Left colon (tissue), 2 donors: ENCODE data around the gene CRIM1. TPM values are rescaled to one million over a fixed set of nuclear protein-coding genes. Genes with fewer than 3 reads are reported as not detected.

Source experiments
- ATAC-seq: fragments of 200-7000 bp; cut with Tn5 transposase; one replicate; pipeline ENCODE4 v1.9.1; 2020; ENCODE audit warnings: mild to moderate bottlenecking, moderate library complexity
- DNase-seq, 2 donors: peaks; one replicate each; pipeline ENCODE4 v3.0.0-alpha.2; 2020
- intact Hi-C, 2 donors: fragments of 100-400 bp; cut with DNase I in 1 of 2; cut with micrococcal nuclease in 1 of 2; formaldehyde crosslinking; loops; one replicate each; pipeline versions ENCODE4 v1.11.2 to v1.14.0; 2022; cut with DNase I, micrococcal nuclease
- total RNA-seq, 2 donors: library from RNA; stranded (reverse); fragmentation: NEBNext Ultra II Directional; extraction: Animal tissue kit (Norgen Biotek cat#: 25700); gene quantifications; one replicate each; pipeline ENCODE4 v1.2.1, GENCODE V29; 2021
- donor health status: DM: no; HTN: no; CAD: no.
- donor health status: DM: yes; HTN: yes; CAD: no.

Gene CRIM1
- total RNA-seq, 2 donors from 2014 or later = 67.7 to 105 TPM

DNA sequence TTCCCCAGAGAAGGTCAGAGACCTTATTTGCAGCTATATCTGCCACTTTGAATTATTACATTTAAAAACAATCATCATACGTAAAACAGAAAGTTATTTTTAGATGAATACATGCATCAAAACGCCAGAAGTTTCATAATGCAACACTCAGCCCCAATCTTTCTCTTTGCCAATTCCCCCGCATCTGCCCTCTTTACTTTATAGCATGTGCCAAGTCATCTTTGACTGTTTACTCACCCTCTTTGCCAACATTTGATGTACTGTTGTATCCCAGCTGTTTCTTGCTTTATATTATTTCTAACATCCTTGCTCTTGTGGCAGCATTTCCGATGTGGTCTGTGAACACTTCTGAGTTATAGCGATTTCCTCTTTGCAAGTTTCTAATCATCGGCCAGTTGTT lies 86.2 kb downstream of the CRIM1 start:
- ATAC-seq (peak; percentile 53), DNase-seq (no peak)
- intact Hi-C loops = no loop called here

DNA sequence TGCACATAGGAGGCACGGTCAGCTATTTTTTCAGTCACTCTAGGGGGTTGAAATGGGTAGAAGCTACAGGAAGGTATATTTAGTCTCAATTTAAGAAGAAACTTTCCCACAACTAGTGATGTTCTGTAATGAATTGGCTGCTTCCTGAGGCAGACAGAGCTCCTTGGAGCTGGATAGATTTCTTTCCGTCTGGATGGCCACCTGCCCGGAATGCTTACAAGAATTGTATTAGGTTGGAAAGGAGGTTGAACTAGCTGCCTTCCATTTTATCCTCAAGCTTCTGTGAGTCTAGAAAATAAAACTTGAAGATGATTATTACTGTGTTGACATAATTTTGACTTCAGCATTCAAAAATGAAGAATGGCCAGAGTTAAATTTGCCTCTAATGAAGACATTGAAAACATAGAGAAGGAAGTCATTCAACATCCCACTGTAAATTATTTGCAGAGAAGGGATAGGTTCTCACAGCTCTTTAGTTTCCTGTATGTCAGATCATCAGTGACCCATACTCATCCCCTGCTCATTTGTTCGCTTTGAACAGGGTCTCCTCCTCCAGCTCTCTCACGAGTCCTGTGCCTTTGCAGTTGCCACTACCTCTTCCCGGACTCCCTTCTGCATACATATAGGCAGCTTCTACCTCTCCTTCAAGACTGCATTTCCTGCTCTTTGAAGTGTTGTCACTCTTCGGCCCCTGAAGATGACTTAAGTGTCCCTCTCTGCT lies 88.8 kb downstream of the CRIM1 start:
- DNase-seq = no peak
- intact Hi-C loops = no loop called here
- no peak for ATAC-seq

- ATAC-seq (no peak), DNase-seq (no peak)
- intact Hi-C loops = no loop called here
These were observed 89.7 kb downstream of the CRIM1 start for GRCh38 chr2:36445185-36445866.

- DNase-seq = no peak
- peak; percentile 85 for ATAC-seq
- intact Hi-C loops = no loop called here
These were observed 90.7 kb downstream of the CRIM1 start for GRCh38 chr2:36446294-36446693.

- DNase-seq (no peak), ATAC-seq (no peak)
- intact Hi-C loops = no loop called here
These were observed 93.6 kb downstream of the CRIM1 start for GRCh38 chr2:36449213-36449612.

GRCh38 chr2:36449943-36450392 lies 94.4 kb downstream of the CRIM1 start:
- intact Hi-C loops = no loop called here
- ATAC-seq (no peak), DNase-seq (no peak)

- intact Hi-C loops = no loop called here
- DNase-seq = no peak
- no peak for ATAC-seq
These were observed 95.1 kb downstream of the CRIM1 start for GRCh38 chr2:36450466-36451196.

DNA sequence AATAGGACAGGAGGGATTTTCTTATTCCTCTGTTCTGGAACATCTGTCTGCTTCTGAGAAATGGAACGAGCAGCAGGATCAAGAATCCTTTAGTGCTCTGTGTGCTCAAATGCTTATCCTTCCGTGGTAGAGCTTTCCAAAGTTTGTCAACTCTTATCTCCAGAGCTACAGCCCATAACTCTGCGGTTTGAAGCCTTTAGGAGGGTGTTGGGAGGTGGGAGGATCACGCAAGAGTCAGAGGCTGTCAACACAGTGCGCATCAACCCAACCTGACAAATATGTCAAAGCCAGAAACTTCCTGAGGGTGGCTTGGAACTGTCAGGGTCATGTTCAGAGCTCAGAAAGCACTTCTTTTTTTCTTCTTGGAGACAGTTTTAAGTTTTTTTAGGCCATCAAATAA lies 95.9 kb downstream of the CRIM1 start:
- intact Hi-C loops = no loop called here
- no peak for ATAC-seq
- DNase-seq = no peak

DNA sequence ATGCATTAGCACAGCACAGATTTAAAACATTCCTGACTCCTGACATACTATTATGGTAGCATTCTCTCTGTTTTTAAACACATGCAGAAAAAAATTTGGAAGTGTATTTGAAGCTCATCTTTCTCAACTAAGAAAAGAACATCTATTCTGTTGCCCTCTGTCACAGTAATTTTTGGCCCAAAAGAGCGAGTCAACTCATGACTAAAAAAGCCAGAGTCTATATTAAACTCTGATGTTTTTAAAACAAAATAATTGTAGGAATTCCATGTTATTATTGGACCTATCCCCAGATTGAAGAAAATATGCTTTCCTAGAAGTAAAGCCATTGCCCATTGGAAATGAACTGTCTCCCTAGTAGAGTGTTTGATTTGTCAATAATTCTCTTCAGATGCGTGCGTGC lies 96.7 kb downstream of the CRIM1 start:
- ATAC-seq = no peak
- intact Hi-C loops = no loop called here
- no peak for DNase-seq

GRCh38 chr2:36453652-36454051 lies 98.1 kb downstream of the CRIM1 start:
- intact Hi-C loops = no loop called here
- ATAC-seq (no peak), DNase-seq (no peak)

DNA sequence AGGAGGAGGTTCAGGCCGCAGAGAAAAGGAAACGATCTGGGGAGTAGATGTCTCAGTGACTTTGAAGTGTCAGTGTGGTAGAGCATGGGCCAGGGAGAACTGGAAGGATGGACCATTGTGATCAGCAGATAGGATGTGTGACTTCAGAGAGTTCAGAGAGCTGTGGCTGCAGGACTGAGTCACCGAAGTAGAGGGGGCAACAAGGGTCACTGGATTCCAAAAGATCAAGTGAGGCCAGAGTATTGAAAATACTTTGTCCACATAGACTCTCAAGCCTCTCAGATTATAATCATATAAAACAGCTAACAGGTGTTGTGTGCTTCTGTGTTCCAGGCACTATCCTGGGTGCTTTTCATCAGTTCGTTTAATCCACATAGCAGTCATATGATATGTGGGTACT lies 99.4 kb downstream of the CRIM1 start:
- no peak for DNase-seq
- no peak for ATAC-seq
- intact Hi-C loops = no loop called here

- no peak for DNase-seq
- intact Hi-C loops = no loop called here
These were observed 100.2 kb downstream of the CRIM1 start for GRCh38 chr2:36455788-36456187.

DNA sequence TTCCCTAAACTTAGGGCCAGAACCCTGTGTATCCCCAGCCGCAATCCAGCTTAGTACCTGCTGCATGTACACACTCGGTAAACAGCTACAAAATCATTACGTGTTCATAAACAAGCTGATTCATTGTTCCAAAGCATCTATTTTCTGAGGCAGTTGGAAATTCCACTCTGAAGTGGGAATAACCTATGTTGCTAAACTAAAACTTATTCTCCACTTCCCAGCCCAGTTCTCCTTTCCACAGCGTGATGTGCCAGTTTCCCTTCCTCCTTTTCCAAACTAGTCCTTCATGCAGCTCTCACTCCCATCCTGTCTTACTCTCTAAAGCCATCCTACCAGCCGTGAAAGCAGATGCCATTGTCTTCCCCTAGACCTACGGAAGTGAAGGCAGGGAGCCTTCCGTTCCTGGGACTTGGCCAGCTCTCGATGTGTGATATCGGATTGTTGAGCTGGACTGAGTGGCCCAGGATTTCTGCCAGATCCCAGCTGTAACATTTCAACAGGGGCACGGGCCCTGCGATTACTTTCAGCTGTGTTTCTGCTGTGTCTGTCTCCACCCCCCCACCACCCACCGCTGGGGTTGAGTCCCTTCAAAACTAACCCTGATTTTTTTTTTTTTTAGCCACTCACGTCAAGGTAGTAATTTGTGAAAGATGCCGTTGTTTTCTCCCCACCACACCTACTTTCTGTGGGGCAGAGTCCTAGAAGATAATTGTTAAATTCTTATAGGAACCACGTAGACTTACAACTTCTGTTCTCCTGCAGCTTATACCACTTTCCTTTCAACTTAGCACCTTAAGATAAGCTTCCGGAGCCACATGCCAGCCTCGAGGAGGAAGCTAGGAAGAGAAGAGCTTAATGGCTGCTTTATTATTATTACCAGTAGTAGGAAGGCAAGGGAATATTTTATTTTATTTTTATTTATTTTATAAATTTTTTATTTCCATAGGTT lies 100.9 kb downstream of the CRIM1 start:
- intact Hi-C loops = no loop called here
- ATAC-seq (peak; percentile 48), DNase-seq (peak; percentile 60 to 65)

More at GRCh38 chr2:36455788-36456187, 100.2 kb downstream of the CRIM1 start:
- ATAC-seq = no peak

DNA sequence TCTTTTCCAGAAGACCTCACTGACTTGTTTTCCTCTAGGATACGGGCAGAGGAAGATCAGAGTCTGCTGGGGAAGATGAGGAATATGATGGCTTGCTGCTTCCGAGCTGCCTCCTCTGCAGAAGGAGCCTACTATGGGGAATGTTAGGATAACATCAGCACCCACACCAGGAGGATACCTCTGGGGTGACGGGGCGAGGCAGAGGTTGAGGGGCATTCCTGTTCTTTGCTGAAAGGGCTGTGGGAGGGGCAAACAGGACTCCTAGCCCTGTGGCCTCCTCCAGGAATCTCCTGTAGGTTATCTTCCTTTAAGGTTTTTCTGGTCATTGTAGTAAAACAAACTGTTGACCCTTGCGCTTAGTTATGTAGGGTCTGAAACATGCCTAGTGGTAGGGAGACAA lies 102.5 kb downstream of the CRIM1 start:
- intact Hi-C loops = no loop called here
- ATAC-seq = no peak
- no peak for DNase-seq

DNA sequence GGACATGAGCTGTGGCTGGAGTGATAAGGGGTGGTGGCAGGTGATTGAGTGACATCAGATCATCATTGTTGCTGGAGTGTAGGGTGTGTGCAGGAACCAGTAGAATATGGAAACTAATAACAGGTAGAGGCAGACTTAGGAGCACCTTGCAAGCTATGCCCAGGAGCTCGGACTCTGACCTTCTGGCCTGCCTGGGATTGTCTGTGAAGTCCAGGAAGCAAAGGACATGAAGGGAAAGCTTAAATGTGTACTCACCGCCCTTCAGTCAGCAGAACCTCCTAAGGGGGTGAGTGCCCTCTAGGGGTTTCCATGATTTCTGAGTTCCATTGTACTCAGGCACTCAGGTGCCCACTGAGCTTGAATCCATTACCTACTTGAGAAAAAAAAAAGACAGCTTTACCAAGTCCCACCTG lies 104.2 kb downstream of the CRIM1 start:
- ATAC-seq (peak; percentile 90), DNase-seq (peak; percentile 64 to 83)
- intact Hi-C loops = no loop called here

DNA sequence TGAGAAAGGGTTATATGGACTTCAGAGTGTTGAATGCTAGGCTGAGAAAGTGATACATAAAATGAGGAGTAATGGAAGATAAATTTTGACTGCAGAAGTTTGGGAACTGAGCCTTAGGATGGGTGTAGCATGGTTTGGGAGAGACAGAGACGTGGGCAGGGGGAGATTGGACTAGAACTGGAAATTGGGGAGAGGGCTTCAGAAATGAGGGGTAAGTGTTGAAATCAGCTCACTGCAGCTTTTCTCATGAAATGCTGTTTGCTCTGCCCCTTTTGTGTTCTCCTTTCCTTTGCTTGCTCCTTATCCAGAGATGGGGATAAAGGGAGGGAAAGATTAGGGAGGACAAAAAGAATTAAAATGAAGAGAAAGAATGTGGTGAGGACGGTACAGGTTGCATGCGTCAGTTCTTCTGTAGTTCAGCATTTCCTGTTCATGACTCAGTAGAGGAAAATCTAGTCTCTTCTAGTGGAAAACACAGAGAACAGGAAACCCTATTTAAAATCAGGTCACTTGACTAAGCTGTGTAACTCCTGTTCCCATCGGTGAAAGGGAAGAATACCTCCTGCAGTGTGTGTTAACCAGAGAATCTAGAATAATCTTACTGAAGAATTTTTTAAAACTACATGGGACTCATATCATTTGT lies 105.6 kb downstream of the CRIM1 start:
- intact Hi-C loops = no loop called here
- DNase-seq = no peak
- ATAC-seq = peak; percentile 32

- ATAC-seq = peak; percentile 26
- intact Hi-C loops = no loop called here
These were observed 106.8 kb downstream of the CRIM1 start for GRCh38 chr2:36462311-36462935.

GRCh38 chr2:36463365-36463764 lies 107.8 kb downstream of the CRIM1 start:
- DNase-seq (no peak), ATAC-seq (no peak)
- intact Hi-C loops = no loop called here

More at GRCh38 chr2:36462311-36462935, 106.8 kb downstream of the CRIM1 start:
- no peak for DNase-seq
